B cell (primary cell): ENCODE results near the gene NUP160. TPM values are rescaled to one million over a fixed set of nuclear protein-coding genes. Genes with fewer than 3 reads are reported as not detected.

ENCODE experiments used
- ATAC-seq: fragments of 200-7000 bp; cut with Tn5 transposase; one replicate; pipeline ENCODE4 v1.10.0; 2021; ENCODE audit warnings: low read depth, mild to moderate bottlenecking, moderate number of reproducible peaks, moderate library complexity
- CTCF ChIA-PET: fragments of 350-600 bp; sonication (Branson Sonifier 250); formaldehyde crosslinking; loops from one replicate; lab custom pipeline; 2021; ENCODE audit warnings: antibody characterized with exemption, inconsistent platforms; lab: Charles Lee
- POLR2A ChIA-PET: fragments of 350-600 bp; sonication (Branson Sonifier 250); formaldehyde crosslinking; loops from one replicate; lab custom pipeline; 2021; ENCODE audit warnings: antibody characterized with exemption; lab: Charles Lee
- DNase-seq: peaks from one replicate; pipeline ENCODE4 v3.0.0; 2013
- H2AFZ ChIP-seq: 2 replicates; pipeline ENCODE4 v1.6.1; 2012; ENCODE audit warnings: mild to moderate bottlenecking, low read depth, low read length; ENCODE audit not compliant: insufficient read depth, poor library complexity, severe bottlenecking
- H3K27ac ChIP-seq, 2 donors: 1 replicate in 1 of 2; 2 replicates in 1 of 2; pipeline ENCODE4 v1.5.1; 2012 to 2013; ENCODE audit warnings: low read length in 2 of 2, mild to moderate bottlenecking in 2 of 2, moderate library complexity in 1 of 2
- H3K27me3 ChIP-seq, 4 experiments: fragments of 200-600 bp in 1 of 4; sonication (generic) in 1 of 4; replicated peaks in 1 of 4; 1 replicate in 2 of 4; 2 replicates in 2 of 4; pipeline versions ENCODE4 v1.6.1 to v1.7.0; 2013 to 2016; ENCODE audit warnings: low read length in 3 of 4, mild to moderate bottlenecking in 2 of 4, mixed read lengths in 1 of 4, moderate library complexity in 1 of 4; ENCODE audit not compliant: insufficient read depth in 4 of 4, control insufficient read depth in 3 of 4; ENCODE audit errors: control extremely low read depth in 1 of 4
- H3K36me3 ChIP-seq, 2 experiments: replicated peaks in 1 of 2; 1 replicate in 1 of 2; 2 replicates in 1 of 2; pipeline versions ENCODE4 v1.6.1 to v1.7.1; 2013; ENCODE audit warnings: low read length in 1 of 2; ENCODE audit not compliant: insufficient read depth in 2 of 2, control insufficient read depth in 1 of 2; ENCODE audit errors: control extremely low read depth in 1 of 2, extremely low read depth in 1 of 2
- H3K4me1 ChIP-seq, 2 donors: fragments of 200-600 bp in 1 of 2; sonication (generic) in 1 of 2; 1 replicate in 1 of 2; 2 replicates in 1 of 2; pipeline versions ENCODE4 v1.5.1 to v1.6.1; 2013 to 2017; ENCODE audit warnings: low read length in 2 of 2; ENCODE audit not compliant: control insufficient read depth in 2 of 2, insufficient read depth in 2 of 2
- H3K4me2 ChIP-seq: replicated peaks from 2 replicates; pipeline ENCODE3; 2012; ENCODE audit warnings: mild to moderate bottlenecking, low read depth, low read length; ENCODE audit not compliant: poor library complexity, severe bottlenecking
- H3K4me3 ChIP-seq, 5 experiments: fragments of 200-600 bp in 1 of 5; sonication (generic) in 1 of 5; 1 replicate in 3 of 5; 2 replicates in 2 of 5; pipeline versions ENCODE4 v1.5.1 to v1.7.0; 2011 to 2016; ENCODE audit warnings: low read length in 4 of 5, mild to moderate bottlenecking in 4 of 5, low read depth in 2 of 5, control low read depth in 1 of 5, moderate library complexity in 1 of 5; ENCODE audit not compliant: insufficient read depth in 1 of 5; ENCODE audit errors: control extremely low read depth in 1 of 5, extremely low read depth in 1 of 5
- H3K79me2 ChIP-seq: fragments of 200-600 bp; sonication (generic); one replicate; pipeline ENCODE4 v1.6.0; 2016; ENCODE audit warnings: low read length; ENCODE audit not compliant: control insufficient read depth, insufficient read depth
- H3K9ac ChIP-seq: fragments of 200-600 bp; sonication (generic); 2 replicates; pipeline ENCODE4 v1.6.1; 2017; ENCODE audit warnings: mild to moderate bottlenecking, low read length, moderate library complexity
- H3K9me3 ChIP-seq, 3 donors: one replicate each; pipeline versions ENCODE4 v1.6.1 to v1.7.1; 2013; ENCODE audit warnings: low read length in 2 of 3; ENCODE audit not compliant: control insufficient read depth in 2 of 3, insufficient read depth in 1 of 3; ENCODE audit errors: control extremely low read depth in 1 of 3
- H4K20me1 ChIP-seq: 2 replicates; pipeline ENCODE4 v1.6.0; 2012; ENCODE audit warnings: mild to moderate bottlenecking, low read length; ENCODE audit not compliant: insufficient read depth, control insufficient read depth, poor library complexity, severe bottlenecking
- H3K27ac Mint-ChIP-seq: one replicate; pipeline ENCODE4 v1.8.0; 2021; ENCODE audit warnings: mixed read lengths
- H3K27me3 Mint-ChIP-seq: one replicate; pipeline ENCODE4 v1.8.0; 2021; ENCODE audit warnings: mixed read lengths
- H3K4me1 Mint-ChIP-seq: one replicate; pipeline ENCODE4 v1.8.0; 2021; ENCODE audit warnings: mixed read lengths
- H3K4me3 Mint-ChIP-seq: one replicate; pipeline ENCODE4 v1.8.0; 2021; ENCODE audit warnings: mixed read lengths
- H3K9me3 Mint-ChIP-seq: one replicate; pipeline ENCODE4 v1.8.0; 2022; ENCODE audit warnings: mixed read lengths; ENCODE audit not compliant: insufficient read depth
- CTCF ChIP-seq: fragments of 200-600 bp; IDR thresholded peaks from one replicate; pipeline ENCODE4 v1.8.0; 2022; ENCODE audit warnings: antibody characterized with exemption, mild to moderate bottlenecking
- EZH2 ChIP-seq: IDR thresholded peaks from 2 replicates; pipeline ENCODE4 v1.6.1; 2012; ENCODE audit warnings: borderline replicate concordance, low read depth, mild to moderate bottlenecking, moderate library complexity, low read length; ENCODE audit not compliant: insufficient read depth, poor library complexity, severe bottlenecking
- WGBS: methylation state at CpG from one replicate; pipeline ENCODE4 v1.1.5; 2013; ENCODE audit warnings: missing lambda C conversion rate; ENCODE audit not compliant: insufficient coverage; 5-methylcytosine and 5-hydroxymethylcytosine counted together
- intact Hi-C: fragments of 100-400 bp; cut with micrococcal nuclease; formaldehyde crosslinking; loops from one replicate; pipeline ENCODE4 v1.10.0; 2022
- polyA plus RNA-seq: library from polyadenylated mRNA; depleted of rRNA; stranded (reverse); fragments of >200 nt; gene quantifications from 2 replicates; pipeline ENCODE4 v1.2.3, GENCODE V29; 2012
- total RNA-seq, 2 donors: library from RNA; stranded (reverse); fragments of 120-200 nt in 1 of 2; gene quantifications; 1 replicate in 1 of 2; 2 replicates in 1 of 2; pipeline versions ENCODE4 v1.2.3 to v1.2.4, GENCODE V29; 2013 to 2022

The NUP160 gene
- total and polyA plus RNA-seq, 2 donors (not counting 1 experiment from before 2014, with no cell fraction given) = 26.3 to 74.3 TPM

DNA sequence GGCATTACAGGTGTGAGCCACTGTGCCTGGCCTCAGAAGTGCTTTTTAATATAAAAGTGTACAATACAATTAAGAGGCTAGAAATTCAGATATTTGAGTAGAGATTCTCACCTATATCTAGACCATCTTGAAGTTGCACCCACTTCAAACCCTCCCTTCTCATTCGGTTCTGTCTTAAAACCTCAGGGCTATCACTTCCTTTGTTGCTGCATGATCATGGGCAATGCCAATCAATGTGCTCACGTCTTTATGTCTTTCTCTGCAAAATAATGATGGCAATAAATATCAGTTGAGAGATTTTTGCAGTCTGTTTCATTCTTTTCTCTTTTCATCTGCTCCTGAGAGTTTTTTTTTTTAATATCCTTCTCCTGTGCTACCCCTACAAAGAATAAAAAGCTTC is 9.3 kb upstream of the NUP160 start:
- H3K9me3 ChIP-seq = no peaks in the 10 kb centered on the region
- peak overlapping the region; percentile 80 to 84 for H3K27ac ChIP-seq
- peaks cover 60% of the 10 kb centered on the region for H3K4me1 Mint-ChIP-seq
- no peaks in the 10 kb centered on the region for H4K20me1 ChIP-seq
- WGBS = no CpG with 5 or more reads among the region's 2 CpGs
- no peak overlapping the region for H3K9ac ChIP-seq
- H3K27me3 ChIP-seq = no peaks in the 10 kb centered on the region
- no peaks in the 10 kb centered on the region for H3K36me3 ChIP-seq
- DNase-seq = peak; percentile 72
- H3K27ac Mint-ChIP-seq = peak overlapping the region; percentile 86
- no peaks in the 10 kb centered on the region for H3K27me3 Mint-ChIP-seq
- POLR2A ChIA-PET = interaction anchor here (0.6 to 2.4 kb wide), 6 partner anchors 63 to 486 kb away, joined by 3 to 8 read pairs (median 4); no protein-coding TSS in a partner anchor
- peak overlapping the region; percentile 63 for H3K4me3 Mint-ChIP-seq
- peak overlapping the region; percentile 70 for H3K4me2 ChIP-seq
- H2AFZ ChIP-seq = no peak overlapping the region
- peaks cover 2% of the 10 kb centered on the region for H3K79me2 ChIP-seq
- TF ChIP-seq CTCF (no peak), EZH2 (no peak)
- CTCF ChIA-PET = interaction anchor here (1.0 to 7.2 kb wide), 4 partner anchors 14 to 251 kb away, joined by 3 to 89 read pairs (median 30); no protein-coding TSS in a partner anchor
- intact Hi-C loops = loop anchor here (1.0 to 10.0 kb wide), 3 partner anchors 61 to 453 kb away; partner anchors contain the start of gene SLC39A13
- H3K9me3 Mint-ChIP-seq = no peaks in the 10 kb centered on the region
- peaks cover 98 to 99% of the 10 kb centered on the region in 2 donors for H3K4me1 ChIP-seq
- peak overlapping the region in 2 of 5 experiments; percentile 15 to 54 for H3K4me3 ChIP-seq
- peak; percentile 58 for ATAC-seq

DNA sequence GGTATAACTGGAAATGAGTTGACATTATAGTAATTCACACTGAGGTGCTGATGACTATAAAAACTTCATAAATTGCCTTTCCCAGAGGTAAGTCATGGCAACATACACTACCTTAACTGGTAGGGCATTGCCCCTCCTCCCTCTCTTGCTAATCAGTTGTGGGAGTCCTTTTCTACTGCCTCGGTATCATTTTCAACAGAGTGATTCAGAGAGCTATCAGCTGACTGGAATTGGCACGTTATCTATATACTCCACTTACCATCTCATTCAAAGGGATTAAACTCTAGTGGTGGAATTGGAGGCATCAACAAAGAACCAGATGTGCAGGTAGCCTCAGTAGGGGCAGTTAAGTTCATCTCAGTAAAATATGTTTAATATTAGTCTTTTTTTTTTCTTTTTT is 8.0 kb upstream of the NUP160 start:
- POLR2A ChIA-PET = interaction anchor here (2.4 kb wide), 1 partner anchor 64 kb away, joined by 8 read pairs; no protein-coding TSS in a partner anchor
- no peak for TF ChIP-seq CTCF
- TF ChIP-seq EZH2 = no peak
- Histone ChIP-seq H3K79me2 (peaks cover 11% of the 10 kb centered on the region), H3K27me3 (no peaks in the 10 kb centered on the region), H3K36me3 (no peaks in the 10 kb centered on the region), H4K20me1 (no peaks in the 10 kb centered on the region), H3K4me1 (peaks cover 98 to 99% of the 10 kb centered on the region in 2 donors), H3K4me2 (peak overlapping the region; percentile 54), H3K9ac (no peak overlapping the region), H3K9me3 (no peaks in the 10 kb centered on the region), H3K27ac (peak overlapping the region; percentile 43 to 80), H3K4me3 (no peak overlapping the region), H2AFZ (no peak overlapping the region)
- DNase-seq (no peak), ATAC-seq (no peak)
- intact Hi-C loops = loop anchor here (10.0 kb wide), 2 partner anchors 169 to 451 kb away; partner anchors contain the start of gene SLC39A13
- no peaks in the 10 kb centered on the region for H3K27me3 Mint-ChIP-seq
- H3K9me3 Mint-ChIP-seq = no peaks in the 10 kb centered on the region
- CTCF ChIA-PET = interaction anchor here (0.7 to 7.2 kb wide), 6 partner anchors 8 to 252 kb away, joined by 3 to 89 read pairs (median 11); no protein-coding TSS in a partner anchor
- peak overlapping the region; percentile 87 for H3K27ac Mint-ChIP-seq
- H3K4me3 Mint-ChIP-seq = peak overlapping the region; percentile 38
- peaks cover 61% of the 10 kb centered on the region for H3K4me1 Mint-ChIP-seq
- no CpG with 5 or more reads among the region's 2 CpGs for WGBS
